B cell (primary cell): ENCODE data around the gene UNC119.

ENCODE experiments used
- CTCF ChIP-seq: fragments of 200-600 bp; IDR thresholded peaks from one replicate; pipeline ENCODE4 v1.8.0; 2022; ENCODE audit warnings: antibody characterized with exemption, mild to moderate bottlenecking
- EZH2 ChIP-seq: IDR thresholded peaks from 2 replicates; pipeline ENCODE4 v1.6.1; 2012; ENCODE audit warnings: borderline replicate concordance, low read depth, mild to moderate bottlenecking, moderate library complexity, low read length; ENCODE audit not compliant: insufficient read depth, poor library complexity, severe bottlenecking

- TF ChIP-seq CTCF: no peak
- no peak for TF ChIP-seq EZH2
These were observed 11.1 kb upstream of the UNC119 start for GRCh38 chr17:28563475-28563874.
